ENCODE data around the gene LGR4.

DNA sequence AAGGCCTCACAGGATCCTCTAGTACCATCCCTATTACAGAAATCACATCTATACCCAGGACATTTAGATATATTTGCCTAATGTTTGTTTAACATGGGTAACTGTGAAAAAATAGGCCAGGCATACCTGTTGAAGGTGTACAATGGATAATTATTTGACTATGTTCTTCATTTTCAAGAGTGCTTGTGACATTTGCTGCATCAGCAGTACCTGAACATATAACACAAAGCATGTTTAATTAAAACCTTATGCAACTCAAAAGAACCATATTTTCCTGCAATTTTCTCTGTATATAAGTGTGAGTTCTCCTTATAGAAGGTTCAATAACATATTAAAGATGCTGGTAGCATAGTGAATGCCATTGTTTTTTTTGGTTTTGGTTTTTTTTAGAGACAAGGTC is 101.1 kb downstream of the LGR4 start:
- TF ChIP-seq SMAD1 (CRISPR knock-in tag; IDR thresholded peaks at IDR 0.05; ENCODE audit: borderline replicate concordance, low read depth) = no peak
- TF ChIP-seq PHF21A (CRISPR knock-in tag; IDR thresholded peaks at IDR 0.05) = no peak
- TF ChIP-seq ZNF232 (CRISPR knock-in tag; IDR thresholded peaks at IDR 0.05; ENCODE audit: borderline replicate concordance) = no peak

All from HepG2 (cell line).